ENCODE results near the gene PPP1R3F.

The PPP1R3F gene

DNA sequence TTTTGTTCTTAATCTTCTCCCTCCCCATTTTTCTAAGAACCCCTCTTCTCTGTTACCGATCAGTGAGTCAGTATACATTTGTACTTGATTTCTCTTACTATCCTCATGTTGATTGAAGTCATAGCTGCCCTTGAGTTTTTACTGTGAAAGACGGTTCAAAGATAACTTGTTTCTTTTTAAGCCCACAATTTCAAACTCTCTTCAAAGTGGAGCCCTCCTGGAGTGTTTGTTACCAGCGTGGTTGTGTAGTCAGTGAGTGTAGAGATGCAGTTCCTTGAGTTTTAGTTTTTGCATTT, 7.9 kb downstream of the PPP1R3F start:
- no peak overlapping the region for H3K4me3 ChIP-seq (ENCODE audit: control insufficient read depth, low read depth, low read length)
- no peak for DNase-seq (ENCODE audit: low read depth)
- TF ChIP-seq, protein P1, sequence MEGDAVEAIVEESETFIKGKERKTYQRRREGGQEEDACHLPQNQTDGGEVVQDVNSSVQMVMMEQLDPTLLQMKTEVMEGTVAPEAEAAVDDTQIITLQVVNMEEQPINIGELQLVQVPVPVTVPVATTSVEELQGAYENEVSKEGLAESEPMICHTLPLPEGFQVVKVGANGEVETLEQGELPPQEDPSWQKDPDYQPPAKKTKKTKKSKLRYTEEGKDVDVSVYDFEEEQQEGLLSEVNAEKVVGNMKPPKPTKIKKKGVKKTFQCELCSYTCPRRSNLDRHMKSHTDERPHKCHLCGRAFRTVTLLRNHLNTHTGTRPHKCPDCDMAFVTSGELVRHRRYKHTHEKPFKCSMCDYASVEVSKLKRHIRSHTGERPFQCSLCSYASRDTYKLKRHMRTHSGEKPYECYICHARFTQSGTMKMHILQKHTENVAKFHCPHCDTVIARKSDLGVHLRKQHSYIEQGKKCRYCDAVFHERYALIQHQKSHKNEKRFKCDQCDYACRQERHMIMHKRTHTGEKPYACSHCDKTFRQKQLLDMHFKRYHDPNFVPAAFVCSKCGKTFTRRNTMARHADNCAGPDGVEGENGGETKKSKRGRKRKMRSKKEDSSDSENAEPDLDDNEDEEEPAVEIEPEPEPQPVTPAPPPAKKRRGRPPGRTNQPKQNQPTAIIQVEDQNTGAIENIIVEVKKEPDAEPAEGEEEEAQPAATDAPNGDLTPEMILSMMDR (IDR thresholded peaks at IDR 0.05; ENCODE audit: control insufficient read depth, insufficient read depth, low read depth, low read length, missing control alignments), result no peak

GRCh38 chrX:49278081-49278480, 8.5 kb downstream of the PPP1R3F start:
- TF ChIP-seq, protein P1 (IDR thresholded peaks at IDR 0.05; ENCODE audit: control insufficient read depth, insufficient read depth, low read depth, low read length, missing control alignments), result no peak

GRCh38 chrX:49282647-49283011, 13.0 kb downstream of the PPP1R3F start:
- no peak for DNase-seq (ENCODE audit: low read depth)
- TF ChIP-seq, protein P1 (IDR thresholded peaks at IDR 0.05; ENCODE audit: control insufficient read depth, insufficient read depth, low read depth, low read length, missing control alignments), result peak; percentile 31
- no peak overlapping the region for H3K4me3 ChIP-seq (ENCODE audit: control insufficient read depth, low read depth, low read length)

More at GRCh38 chrX:49278081-49278480, 8.5 kb downstream of the PPP1R3F start:
- no peak for DNase-seq (ENCODE audit: low read depth)
- no peak overlapping the region for H3K4me3 ChIP-seq (ENCODE audit: control insufficient read depth, low read depth, low read length)

DNA sequence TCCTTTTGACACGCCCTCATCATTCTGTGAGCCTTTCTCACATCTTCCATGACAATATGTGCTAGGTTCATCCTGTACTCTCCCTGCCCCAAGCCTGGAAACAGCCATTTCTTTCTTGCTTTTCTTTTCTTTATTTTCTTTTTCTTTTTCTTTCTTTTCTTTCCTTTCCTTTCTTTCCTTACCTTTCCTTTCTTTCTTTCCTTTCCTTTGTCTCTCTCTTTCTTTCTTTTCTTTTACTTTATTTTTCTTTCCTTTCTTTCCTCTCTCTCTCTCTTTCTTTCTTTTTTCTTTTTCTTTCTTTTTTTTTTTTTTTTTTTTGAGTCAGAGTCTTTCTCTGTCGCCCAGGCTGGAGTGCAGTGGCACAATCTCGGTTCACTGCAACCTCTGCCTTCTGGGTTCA, 14.6 kb downstream of the PPP1R3F start:
- DNase-seq (ENCODE audit: low read depth), result no peak
- TF ChIP-seq, protein P1 (IDR thresholded peaks at IDR 0.05; ENCODE audit: control insufficient read depth, insufficient read depth, low read depth, low read length, missing control alignments), result no peak
- no peak overlapping the region for H3K4me3 ChIP-seq (ENCODE audit: control insufficient read depth, low read depth, low read length)

GRCh38 chrX:49286136-49286535, 16.5 kb downstream of the PPP1R3F start:
- DNase-seq (ENCODE audit: low read depth), result no peak
- H3K4me3 ChIP-seq (ENCODE audit: control insufficient read depth, low read depth, low read length), result no peak overlapping the region
- TF ChIP-seq, protein P1 (IDR thresholded peaks at IDR 0.05; ENCODE audit: control insufficient read depth, insufficient read depth, low read depth, low read length, missing control alignments), result no peak

DNA sequence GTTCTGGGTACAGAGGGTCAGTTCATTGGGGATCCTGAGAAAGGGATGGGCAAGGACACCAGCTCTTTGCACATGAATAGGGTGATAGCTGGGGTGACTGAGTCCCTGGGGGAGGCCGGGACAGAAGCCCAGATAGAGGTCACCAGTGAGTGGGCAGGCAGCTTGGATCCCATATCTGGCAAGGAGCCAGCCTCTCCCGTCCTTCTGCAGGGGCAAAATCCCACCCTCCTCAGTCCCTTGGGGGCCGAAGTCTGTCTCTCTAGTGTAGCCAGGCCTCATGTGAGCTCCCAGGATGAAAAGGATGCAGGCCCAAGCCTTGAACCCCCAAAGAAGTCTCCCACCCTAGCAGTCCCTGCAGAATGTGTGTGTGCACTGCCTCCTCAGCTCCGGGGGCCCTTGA, 17.0 kb downstream of the PPP1R3F start:
- TF ChIP-seq, protein P1 (IDR thresholded peaks at IDR 0.05; ENCODE audit: control insufficient read depth, insufficient read depth, low read depth, low read length, missing control alignments), result no peak
- no peak overlapping the region for H3K4me3 ChIP-seq (ENCODE audit: control insufficient read depth, low read depth, low read length)
- DNase-seq (ENCODE audit: low read depth), result no peak

GRCh38 chrX:49287665-49288064, 18.1 kb downstream of the PPP1R3F start:
- H3K4me3 ChIP-seq (ENCODE audit: control insufficient read depth, low read depth, low read length), result no peak overlapping the region
- TF ChIP-seq, protein P1 (IDR thresholded peaks at IDR 0.05; ENCODE audit: control insufficient read depth, insufficient read depth, low read depth, low read length, missing control alignments), result no peak
- DNase-seq (ENCODE audit: low read depth), result no peak
